Ovary (tissue), 9 donors: ENCODE results near the gene TBC1D1. TPM values are rescaled to one million over a fixed set of nuclear protein-coding genes. Genes with fewer than 3 reads are reported as not detected.
A peak's percentile ranks its signal among the peaks of the same experiment; 100 is the strongest.

ENCODE experiments used
- DNase-seq, 5 donors: peaks; one replicate each; pipeline ENCODE4 v3.0.0-alpha.2; 2019 to 2020
- H3K27ac ChIP-seq, 2 donors: fragments of 200-600 bp; one replicate each; pipeline versions ENCODE4 v1.5.1 to v1.8.0; 2019 to 2022
- H3K27me3 ChIP-seq: fragments of 200-600 bp; one replicate; pipeline ENCODE4 v1.8.0; 2022
- H3K36me3 ChIP-seq: fragments of 200-600 bp; sonication (generic); one replicate; pipeline ENCODE4 v1.5.1; 2019
- H3K4me1 ChIP-seq: one replicate; pipeline ENCODE4 v1.8.1; 2013; ENCODE audit warnings: mild to moderate bottlenecking, moderate library complexity; ENCODE audit not compliant: insufficient read depth
- H3K4me3 ChIP-seq: fragments of 200-600 bp; sonication (generic); one replicate; pipeline ENCODE4 v1.5.1; 2017
- H3K9me3 ChIP-seq, 2 donors: fragments of 200-600 bp in 1 of 2; sonication (generic) in 1 of 2; one replicate each; pipeline versions ENCODE4 v1.5.1 to v1.8.1; 2013 to 2019; ENCODE audit warnings: mild to moderate bottlenecking in 1 of 2, moderate library complexity in 1 of 2
- EP300 ChIP-seq: sonication (generic); formaldehyde crosslinking; IDR thresholded peaks from one replicate; pipeline ENCODE4 v1.6.1; 2017; ENCODE audit warnings: antibody characterized with exemption
- POLR2A ChIP-seq: fragments of 450-650 bp; IDR thresholded peaks from one replicate; pipeline ENCODE4 v1.6.1; 2017; ENCODE audit warnings: antibody characterized with exemption, mild to moderate bottlenecking, moderate library complexity
- WGBS, 3 donors: extraction: QIAGEN DNeasy Blood & Tissue Kit in 1 of 3; methylation state at CpG; one replicate each; pipeline versions ENCODE4 v1.1.5 to v1.1.7; 2013 to 2017; 5-methylcytosine and 5-hydroxymethylcytosine counted together
- intact Hi-C, 4 donors: fragments of 100-400 bp; cut with DNase I; formaldehyde crosslinking; loops; one replicate each; pipeline versions ENCODE4 v1.11.0 to v1.15.1; 2022 to 2023
- polyA plus RNA-seq, 2 donors: library from polyadenylated mRNA; stranded (reverse); fragments of 200-250 nt in 1 of 2; fragments of 350-450 nt in 1 of 2; fragmentation: Illumina TruSeq in 1 of 2; extraction: RNeasy Lipid Tissue Mini Kit (QIAGEN cat#74804) in 1 of 2; gene quantifications; one replicate each; pipeline ENCODE4 v1.2.3, GENCODE V29; 2013 to 2014
- total RNA-seq, 7 donors: library from RNA; depleted of rRNA in 2 of 7; stranded (reverse); fragments of >200 nt in 2 of 7; fragmentation: NEBNext Ultra II Directional in 3 of 7; extraction: Animal tissue kit (Norgen Biotek cat#: 25700) in 3 of 7; gene quantifications; one replicate each; pipeline versions ENCODE4 v1.1.0 to v1.2.4, GENCODE V29; 2016 to 2023
- TF ChIP-seq, protein P1 (sequence below), 3 donors: fragments of 450-650 bp in 2 of 3; fragments of 200-600 bp in 1 of 3; IDR thresholded peaks; one replicate each; pipeline versions ENCODE4 v1.5.1 to v1.8.0; 2016 to 2022; ENCODE audit warnings: antibody characterized with exemption in 3 of 3, mild to moderate bottlenecking in 1 of 3
- donor health status: DM: no; HTN: no; CAD: no; lungs with moderate emphysema.
- donor health status: DM: no; HTN: no; CAD: no.
- donor health status: Bipolar disorder and iron deficiency.
- donor health status: DM: yes; HTN: yes; CAD: no.
- donor health status: DM: no; HTN: no; CAD: no.
- donor health status: DM: yes; HTN: yes; CAD: no.

TBC1D1 gene
- total and polyA plus RNA-seq, 9 donors: 39.5 to 104 (median 63.9) TPM

DNA sequence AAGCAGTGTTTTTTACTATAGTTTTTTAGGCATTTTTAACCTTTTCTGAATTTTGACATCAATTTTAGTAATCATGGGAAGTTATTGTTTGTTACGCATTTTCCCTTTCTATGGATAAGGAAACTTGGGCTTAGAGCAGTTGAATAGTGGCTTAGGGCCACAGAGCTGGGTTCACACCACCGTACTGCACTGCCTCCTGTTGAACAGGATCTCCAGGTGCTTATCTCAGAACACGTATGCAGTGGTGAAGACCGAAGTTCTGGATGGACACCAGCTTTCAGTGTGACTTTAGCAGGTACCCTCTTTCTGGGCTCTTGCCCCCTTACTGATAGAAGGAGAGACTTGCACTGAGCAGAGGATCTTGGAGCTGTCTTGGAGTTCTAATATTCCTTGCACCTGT, 206.9 kb downstream of the TBC1D1 start:
- Histone ChIP-seq H3K36me3 (no peaks in the 10 kb centered on the region), H3K4me3 (no peak overlapping the region), H3K27me3 (no peaks in the 10 kb centered on the region), H3K27ac (no peak overlapping the region), H3K9me3 (no peaks in the 10 kb centered on the region), H3K4me1 (peaks cover 10% of the 10 kb centered on the region)
- intact Hi-C loops: no loop called here
- 96 to 98% (median 97%) methylated on average over 4 of the region's 4 CpGs for WGBS, 3 donors
- TF ChIP-seq POLR2A (no peak), EP300 (no peak)
- TF ChIP-seq, protein P1, sequence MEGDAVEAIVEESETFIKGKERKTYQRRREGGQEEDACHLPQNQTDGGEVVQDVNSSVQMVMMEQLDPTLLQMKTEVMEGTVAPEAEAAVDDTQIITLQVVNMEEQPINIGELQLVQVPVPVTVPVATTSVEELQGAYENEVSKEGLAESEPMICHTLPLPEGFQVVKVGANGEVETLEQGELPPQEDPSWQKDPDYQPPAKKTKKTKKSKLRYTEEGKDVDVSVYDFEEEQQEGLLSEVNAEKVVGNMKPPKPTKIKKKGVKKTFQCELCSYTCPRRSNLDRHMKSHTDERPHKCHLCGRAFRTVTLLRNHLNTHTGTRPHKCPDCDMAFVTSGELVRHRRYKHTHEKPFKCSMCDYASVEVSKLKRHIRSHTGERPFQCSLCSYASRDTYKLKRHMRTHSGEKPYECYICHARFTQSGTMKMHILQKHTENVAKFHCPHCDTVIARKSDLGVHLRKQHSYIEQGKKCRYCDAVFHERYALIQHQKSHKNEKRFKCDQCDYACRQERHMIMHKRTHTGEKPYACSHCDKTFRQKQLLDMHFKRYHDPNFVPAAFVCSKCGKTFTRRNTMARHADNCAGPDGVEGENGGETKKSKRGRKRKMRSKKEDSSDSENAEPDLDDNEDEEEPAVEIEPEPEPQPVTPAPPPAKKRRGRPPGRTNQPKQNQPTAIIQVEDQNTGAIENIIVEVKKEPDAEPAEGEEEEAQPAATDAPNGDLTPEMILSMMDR (IDR thresholded peaks at IDR 0.05): no peak
- DNase-seq: no peak

DNA sequence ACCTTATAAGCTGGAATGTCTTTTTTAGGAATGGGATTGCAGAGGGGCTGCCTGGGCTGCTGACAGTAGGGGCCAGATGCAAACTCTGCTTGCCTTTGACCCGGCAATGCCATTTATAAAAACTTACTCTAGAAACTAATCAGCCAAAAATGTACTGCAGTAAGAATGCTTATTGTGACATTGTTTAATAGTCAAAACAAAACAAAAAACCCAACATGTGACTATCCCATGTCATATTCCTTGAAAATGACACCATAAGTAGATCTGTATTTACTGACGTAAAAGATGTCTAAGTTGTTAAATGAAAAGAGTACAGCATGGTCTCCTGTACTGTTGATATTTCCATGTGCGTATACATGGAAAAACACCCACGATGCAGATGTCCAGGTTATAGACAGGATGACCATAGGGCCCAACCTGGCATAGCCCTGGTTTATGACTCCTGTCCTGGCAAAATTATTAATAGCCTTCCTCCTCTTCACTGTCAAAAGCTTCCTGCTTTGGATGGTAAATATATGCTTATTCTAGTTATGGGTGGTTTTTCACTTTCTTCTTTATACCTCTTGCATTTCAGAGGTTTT, 208.2 kb downstream of the TBC1D1 start:
- TF ChIP-seq, protein P1 (IDR thresholded peaks at IDR 0.05): no peak
- no peak for TF ChIP-seq POLR2A
- TF ChIP-seq EP300: no peak
- intact Hi-C loops: no loop called here
- Histone ChIP-seq H3K4me3 (no peak overlapping the region), H3K4me1 (peaks cover 10% of the 10 kb centered on the region), H3K27ac (peak overlapping the region in 1 of 2 donors; percentile 23), H3K9me3 (no peaks in the 10 kb centered on the region), H3K36me3 (no peaks in the 10 kb centered on the region), H3K27me3 (no peaks in the 10 kb centered on the region)
- 80 to 83% (median 82%) methylated on average over 4 of the region's 4 CpGs for WGBS, 3 donors
- no peak for DNase-seq

DNA sequence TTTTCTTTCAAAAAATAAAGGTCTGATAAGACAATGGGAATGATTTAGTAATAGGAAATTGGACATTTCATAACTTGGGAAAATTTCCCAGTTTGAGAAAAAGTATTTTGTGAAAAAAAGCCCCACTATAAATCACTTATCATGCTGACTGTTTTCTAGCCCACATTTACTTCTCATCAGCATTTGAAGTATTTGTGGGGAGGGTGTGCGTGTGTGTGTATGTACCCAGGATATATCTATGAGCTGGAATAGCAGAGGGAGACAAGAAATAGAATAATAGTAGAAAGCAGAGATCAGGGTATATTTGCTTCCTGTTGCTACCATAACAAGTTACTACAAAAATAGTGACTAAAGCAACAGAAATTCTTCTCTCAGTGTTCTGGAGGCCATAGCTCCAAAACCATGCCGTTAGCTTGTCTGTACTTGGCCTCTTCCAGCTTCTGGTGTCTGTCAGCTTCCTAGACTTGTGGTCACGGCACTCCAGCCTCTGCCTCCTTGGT, 209.1 kb downstream of the TBC1D1 start:
- H3K4me1 ChIP-seq: peaks cover 8% of the 10 kb centered on the region
- TF ChIP-seq, protein P1 (IDR thresholded peaks at IDR 0.05): no peak
- H3K27me3 ChIP-seq: no peaks in the 10 kb centered on the region
- WGBS, 3 donors: 25 to 28% (median 26%) methylated on average over 3 of the region's 3 CpGs
- no peak overlapping the region for H3K4me3 ChIP-seq
- H3K36me3 ChIP-seq: no peaks in the 10 kb centered on the region
- intact Hi-C loops: no loop called here
- peak overlapping the region in 1 of 2 donors; percentile 23 for H3K27ac ChIP-seq
- H3K9me3 ChIP-seq: no peaks in the 10 kb centered on the region
- DNase-seq: no peak

DNA sequence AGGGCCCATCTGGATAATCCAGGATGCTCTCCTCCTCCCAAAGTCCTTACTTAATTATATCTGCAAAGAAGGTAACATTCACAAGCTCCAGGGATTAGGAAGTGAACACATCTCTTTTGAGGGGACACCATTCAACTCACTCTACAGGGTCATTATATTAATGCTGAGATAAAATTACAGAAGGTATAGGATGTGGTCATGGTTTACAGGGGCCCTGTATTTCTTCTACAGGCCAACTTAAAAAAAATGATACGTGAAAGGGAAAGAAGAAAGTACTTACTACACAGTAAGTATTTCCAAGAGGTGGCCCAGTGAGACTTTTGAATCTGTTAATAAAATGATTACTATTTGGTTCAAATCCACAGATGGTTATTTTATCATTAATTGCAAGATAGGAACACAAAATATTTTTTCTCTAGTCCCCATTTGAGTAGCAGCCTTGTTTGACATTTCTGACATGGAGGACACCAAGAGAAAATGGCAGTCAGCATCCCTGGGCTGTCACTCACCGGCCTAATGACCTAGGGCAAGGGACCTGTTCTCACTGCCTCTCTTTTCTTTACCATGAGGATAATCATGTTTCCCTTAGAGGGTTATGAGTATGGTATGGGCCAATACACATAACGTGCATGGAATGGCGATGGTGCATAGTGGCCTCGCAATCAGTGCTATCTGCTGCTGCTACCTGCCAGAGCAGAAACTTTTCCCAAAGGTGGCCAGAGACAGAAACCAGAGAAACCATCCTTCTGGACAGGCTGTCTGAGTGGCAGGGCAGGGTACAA, 209.8 kb downstream of the TBC1D1 start:
- WGBS, 3 donors: 95 to 98% (median 97%) methylated on average over 5 of the region's 5 CpGs
- peaks cover 6% of the 10 kb centered on the region for H3K4me1 ChIP-seq

More for the DNA sequence above, 209.8 kb downstream of the TBC1D1 start:
- no peaks in the 10 kb centered on the region for H3K9me3 ChIP-seq
- TF ChIP-seq, protein P1 (IDR thresholded peaks at IDR 0.05): no peak
- TF ChIP-seq EP300 (no peak), POLR2A (no peak)
- no peak overlapping the region for H3K4me3 ChIP-seq
- peak overlapping the region in 1 of 2 donors; percentile 23 for H3K27ac ChIP-seq
- no peaks in the 10 kb centered on the region for H3K27me3 ChIP-seq
- intact Hi-C loops: no loop called here
- no peaks in the 10 kb centered on the region for H3K36me3 ChIP-seq
- DNase-seq: no peak
